IMR-90 (cell line): ENCODE results near the gene RADIL. TPM values are rescaled to one million over a fixed set of nuclear protein-coding genes. Genes with fewer than 3 reads are reported as not detected.
A peak's percentile ranks its signal among the peaks of the same experiment; 100 is the strongest.

ENCODE experiments used
- ATAC-seq: fragments of 200-7000 bp; cut with Tn5 transposase; 2 replicates; pipeline ENCODE4 v1.9.1; 2020; ENCODE audit warnings: low read depth, mild to moderate bottlenecking, moderate library complexity
- BruUV-seq: library from RNA; stranded (reverse); fragments of 400-500 nt; replicated peaks from 2 replicates; lab custom pipeline; 2021; lab: Mats Ljungman, UMichigan
- CTCF ChIA-PET: fragments of 300-600 bp; formaldehyde crosslinking; extraction: SDS; loops from one replicate; lab custom pipeline; 2021; ENCODE audit warnings: antibody characterized with exemption; lab: Yijun Ruan, JAX
- POLR2A ChIA-PET: fragments of 300-600 bp; sonication (Branson Sonifier 250); formaldehyde crosslinking; loops from one replicate; lab custom pipeline; 2022; ENCODE audit warnings: antibody characterized with exemption; ENCODE audit not compliant: unreplicated experiment; lab: Charles Lee
- DNase-seq: peaks from one replicate; pipeline ENCODE4 v3.0.0; 2013
- H2AFZ ChIP-seq: replicated peaks from 2 replicates; pipeline ENCODE3; 2013; ENCODE audit warnings: low read length, mild to moderate bottlenecking; ENCODE audit not compliant: poor library complexity
- H2AK5ac ChIP-seq: 2 replicates; pipeline ENCODE4 v1.6.1; 2013; ENCODE audit warnings: low read depth, low read length, inconsistent platforms
- H2AK9ac ChIP-seq: replicated peaks from 2 replicates; pipeline ENCODE3; 2013; ENCODE audit warnings: mild to moderate bottlenecking, low read depth, low read length, moderate library complexity; ENCODE audit not compliant: poor library complexity
- H2BK120ac ChIP-seq: 2 replicates; pipeline ENCODE4 v1.6.1; 2013; ENCODE audit warnings: low read depth, low read length, inconsistent platforms
- H2BK15ac ChIP-seq: 3 replicates; pipeline ENCODE4 v1.6.1; 2013; ENCODE audit warnings: low read depth, low read length, inconsistent platforms
- H2BK20ac ChIP-seq: 2 replicates; pipeline ENCODE4 v1.6.1; 2013; ENCODE audit warnings: low read depth, mild to moderate bottlenecking, inconsistent platforms, low read length, moderate library complexity
- H2BK5ac ChIP-seq: 2 replicates; pipeline ENCODE4 v1.6.1; 2013; ENCODE audit warnings: mild to moderate bottlenecking, low read depth, low read length, inconsistent platforms; ENCODE audit not compliant: poor library complexity, severe bottlenecking
- H3K14ac ChIP-seq: replicated peaks from 2 replicates; pipeline ENCODE4 v1.6.1; 2013; ENCODE audit warnings: low read depth, low read length, inconsistent platforms
- H3K18ac ChIP-seq: 2 replicates; pipeline ENCODE4 v1.6.1; 2013; ENCODE audit warnings: low read depth, low read length, control low read depth
- H3K23ac ChIP-seq: 2 replicates; pipeline ENCODE4 v1.6.1; 2013; ENCODE audit warnings: low read depth, low read length, inconsistent platforms
- H3K27ac ChIP-seq: 2 replicates; pipeline ENCODE4 v1.5.1; 2013; ENCODE audit warnings: mild to moderate bottlenecking, control low read depth, low read length; ENCODE audit not compliant: insufficient read depth
- H3K27me3 ChIP-seq: 2 replicates; pipeline ENCODE4 v1.6.1; 2013; ENCODE audit warnings: low read length; ENCODE audit not compliant: control insufficient read depth, insufficient read depth
- H3K36me3 ChIP-seq: 2 replicates; pipeline ENCODE4 v1.6.1; 2013; ENCODE audit warnings: low read length, mixed read lengths; ENCODE audit not compliant: control insufficient read depth, insufficient read depth
- H3K4ac ChIP-seq: 2 replicates; pipeline ENCODE4 v1.6.1; 2013; ENCODE audit warnings: low read depth, low read length, inconsistent platforms
- H3K4me1 ChIP-seq: 2 replicates; pipeline ENCODE4 v1.6.1; 2013; ENCODE audit warnings: low read length, mixed read lengths; ENCODE audit not compliant: control insufficient read depth, insufficient read depth
- H3K4me2 ChIP-seq: 2 replicates; pipeline ENCODE4 v1.6.1; 2013; ENCODE audit warnings: low read depth, mild to moderate bottlenecking, control low read depth, low read length, moderate library complexity
- H3K4me3 ChIP-seq: 2 replicates; pipeline ENCODE4 v1.5.1; 2013; ENCODE audit warnings: low read depth, mild to moderate bottlenecking, control low read depth, low read length, moderate library complexity; ENCODE audit not compliant: insufficient read depth
- H3K56ac ChIP-seq: 2 replicates; pipeline ENCODE4 v1.6.1; 2013; ENCODE audit warnings: low read length, inconsistent platforms; ENCODE audit not compliant: insufficient read depth; ENCODE audit errors: extremely low read depth
- H3K79me1 ChIP-seq, 2 experiments: 2 replicates each; pipeline ENCODE4 v1.6.1; 2013; ENCODE audit warnings: low read length in 2 of 2, inconsistent platforms in 1 of 2, low read depth in 1 of 2
- H3K9ac ChIP-seq: 2 replicates; pipeline ENCODE4 v1.6.1; 2013; ENCODE audit warnings: low read depth, low read length, control low read depth
- H3K9me1 ChIP-seq: 2 replicates; pipeline ENCODE4 v1.6.1; 2013; ENCODE audit warnings: low read length, inconsistent platforms; ENCODE audit not compliant: insufficient read depth
- H3K9me3 ChIP-seq: 2 replicates; pipeline ENCODE4 v1.6.1; 2013; ENCODE audit warnings: low read length; ENCODE audit not compliant: control insufficient read depth, insufficient read depth
- H4K20me1 ChIP-seq: 2 replicates; pipeline ENCODE4 v1.6.1; 2013; ENCODE audit warnings: low read length, inconsistent platforms; ENCODE audit not compliant: insufficient read depth
- H4K5ac ChIP-seq: 2 replicates; pipeline ENCODE4 v1.6.1; 2013; ENCODE audit warnings: mild to moderate bottlenecking, low read depth, low read length, control low read depth
- H4K8ac ChIP-seq, 2 experiments: 2 replicates each; pipeline ENCODE4 v1.6.1; 2013; ENCODE audit warnings: low read depth in 2 of 2, low read length in 2 of 2, control low read depth in 1 of 2, inconsistent platforms in 1 of 2
- H4K91ac ChIP-seq: 2 replicates; pipeline ENCODE4 v1.6.1; 2013; ENCODE audit warnings: low read depth, low read length, inconsistent platforms; ENCODE audit not compliant: insufficient read depth
- CEBPB ChIP-seq: IDR thresholded peaks from 2 replicates; pipeline ENCODE4 v1.6.1; 2012; ENCODE audit warnings: low read depth, low read length, improper control_type of control experiment
- CHD1 ChIP-seq: IDR thresholded peaks from 2 replicates; pipeline ENCODE4 v1.6.1; 2012; ENCODE audit warnings: low read depth, low read length, improper control_type of control experiment
- NFE2L2 ChIP-seq: fragments of 150-350 bp; IDR thresholded peaks from 2 replicates; pipeline ENCODE4 v1.6.1; 2016; ENCODE audit warnings: low read depth, mild to moderate bottlenecking, low read length
- RAD21 ChIP-seq: IDR thresholded peaks from 2 replicates; pipeline ENCODE4 v1.6.1; 2012; ENCODE audit warnings: low read length, improper control_type of control experiment
- WGBS, 2 experiments: methylation state at CpG; one replicate each; pipeline versions ENCODE4 v1.1.5 to v1.1.7; 2013; ENCODE audit warnings: missing lambda C conversion rate in 2 of 2; ENCODE audit not compliant: insufficient read length in 1 of 2; ENCODE audit errors: extremely low coverage in 2 of 2; 5-methylcytosine and 5-hydroxymethylcytosine counted together
- dilution Hi-C: fragments of 300-500 bp; cut with HindIII; formaldehyde crosslinking; loops from one replicate; pipeline ENCODE4 v1.14.3; 2018; ENCODE audit warnings: low sequenced_read_pairs; ENCODE audit not compliant: unreplicated experiment
- in situ Hi-C: fragments of 300-500 bp; cut with MboI; formaldehyde crosslinking; loops from 3 replicates; pipeline ENCODE4 v1.14.3; 2019; ENCODE audit warnings: low sequenced_read_pairs, inconsistent platforms, mixed read lengths
- intact Hi-C: fragments of 100-400 bp; cut with micrococcal nuclease; formaldehyde crosslinking; loops from 2 replicates; pipeline ENCODE4 v1.10.0; 2022
- polyA plus RNA-seq, 3 experiments: library from polyadenylated mRNA; depleted of rRNA; stranded (reverse); fragments of >200 nt; gene quantifications; 2 replicates each; pipeline ENCODE4 v1.2.3, GENCODE V29; 2012; ENCODE audit warnings: low replicate concordance in 1 of 3
- total RNA-seq: library from RNA; depleted of rRNA; stranded (reverse); fragments of >200 nt; gene quantifications from 2 replicates; pipeline ENCODE4 v1.2.3, GENCODE V29; 2012

RADIL gene
- total and polyA plus RNA-seq, 2 of the 4 experiments (the other 2 are of a cell fraction): 0.18 to 0.48 TPM

GRCh38 chr7:4801839-4802231, 81.7 kb downstream of the RADIL start:
- intact Hi-C loops: no loop called here
- Histone ChIP-seq H3K79me1 (no peaks in the 10 kb centered on the region), H3K23ac (no peak overlapping the region), H4K5ac (no peak overlapping the region), H2BK20ac (no peak overlapping the region), H4K20me1 (no peaks in the 10 kb centered on the region), H3K27ac (no peak overlapping the region), H3K4me1 (no peaks in the 10 kb centered on the region), H2AK9ac (peak overlapping the region; percentile 8), H3K56ac (no peak overlapping the region), H3K18ac (no peak overlapping the region), H3K9me3 (no peaks in the 10 kb centered on the region), H3K9ac (no peak overlapping the region), H3K4me2 (no peak overlapping the region), H2BK120ac (no peak overlapping the region), H3K14ac (no peak overlapping the region), H2AFZ (no peak overlapping the region), H4K91ac (no peak overlapping the region), H2BK15ac (no peak overlapping the region), H3K4me3 (no peak overlapping the region), H3K9me1 (no peaks in the 10 kb centered on the region), H3K36me3 (no peaks in the 10 kb centered on the region), H3K4ac (no peak overlapping the region), H4K8ac (no peak overlapping the region), H2AK5ac (no peak overlapping the region), H3K27me3 (peaks cover 8% of the 10 kb centered on the region; the same call in 1 of the 2 replicates), H2BK5ac (no peak overlapping the region)
- dilution Hi-C loops: no loop called here
- DNase-seq: no peak
- CTCF ChIA-PET: no interaction called here
- ATAC-seq: no peak
- POLR2A ChIA-PET: no interaction called here
- no TSS peak for BruUV-seq
- no peak for TF ChIP-seq CEBPB
- no peak for TF ChIP-seq RAD21
- no peak for TF ChIP-seq NFE2L2
- TF ChIP-seq CHD1: no peak
- in situ Hi-C loops: no loop called here
- WGBS, 2 experiments: 80% methylated on average over 3 of the region's 18 CpGs; no CpG with 5 or more reads in 1 of the 2 experiments
